IMR-90 (cell line): ENCODE data around the gene IL16.

ENCODE experiments used
- MAFK ChIP-seq: IDR thresholded peaks from 2 replicates; pipeline ENCODE4 v1.6.1; 2012; ENCODE audit warnings: low read depth, low read length, improper control_type of control experiment
- MAZ ChIP-seq: IDR thresholded peaks from 2 replicates; pipeline ENCODE4 v1.6.1; 2012; ENCODE audit warnings: low read depth, mild to moderate bottlenecking, low read length, improper control_type of control experiment, moderate library complexity, borderline replicate concordance
- NFE2L2 ChIP-seq: fragments of 150-350 bp; IDR thresholded peaks from 2 replicates; pipeline ENCODE4 v1.6.1; 2016; ENCODE audit warnings: low read depth, mild to moderate bottlenecking, low read length
- POLR2A ChIP-seq: IDR thresholded peaks from 2 replicates; pipeline ENCODE4 v1.6.1; 2012; ENCODE audit warnings: mild to moderate bottlenecking, low read depth, low read length
- RFX5 ChIP-seq: IDR thresholded peaks from 2 replicates; pipeline ENCODE4 v1.8.0; 2012; ENCODE audit warnings: low read depth, mild to moderate bottlenecking, low read length, moderate library complexity
- TF ChIP-seq, protein P1 (sequence below): conservative IDR thresholded peaks from 2 replicates; pipeline ENCODE4 v1.5.1; 2012; ENCODE audit warnings: mild to moderate bottlenecking, low read depth, low read length, improper control_type of control experiment

DNA sequence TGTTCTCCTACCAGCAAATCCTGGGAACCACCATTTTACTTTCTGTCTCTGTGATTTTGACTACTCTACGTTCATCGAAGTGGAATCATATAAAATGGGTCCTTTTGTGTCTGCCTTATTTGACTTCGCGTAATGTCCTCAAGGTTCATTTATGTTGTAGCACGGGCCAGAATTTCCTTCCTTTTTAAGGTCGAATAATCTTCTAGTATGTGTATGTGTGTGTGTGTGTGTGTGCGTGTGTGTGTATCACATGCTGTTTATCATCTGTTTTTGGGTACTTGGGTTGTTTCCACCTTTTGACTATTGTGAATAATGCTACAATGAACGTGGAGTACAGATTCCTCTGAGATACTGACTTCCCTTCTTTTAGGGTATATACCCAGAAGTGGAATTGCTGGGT is 91.9 kb downstream of the IL16 start:
- TF ChIP-seq, protein P1, sequence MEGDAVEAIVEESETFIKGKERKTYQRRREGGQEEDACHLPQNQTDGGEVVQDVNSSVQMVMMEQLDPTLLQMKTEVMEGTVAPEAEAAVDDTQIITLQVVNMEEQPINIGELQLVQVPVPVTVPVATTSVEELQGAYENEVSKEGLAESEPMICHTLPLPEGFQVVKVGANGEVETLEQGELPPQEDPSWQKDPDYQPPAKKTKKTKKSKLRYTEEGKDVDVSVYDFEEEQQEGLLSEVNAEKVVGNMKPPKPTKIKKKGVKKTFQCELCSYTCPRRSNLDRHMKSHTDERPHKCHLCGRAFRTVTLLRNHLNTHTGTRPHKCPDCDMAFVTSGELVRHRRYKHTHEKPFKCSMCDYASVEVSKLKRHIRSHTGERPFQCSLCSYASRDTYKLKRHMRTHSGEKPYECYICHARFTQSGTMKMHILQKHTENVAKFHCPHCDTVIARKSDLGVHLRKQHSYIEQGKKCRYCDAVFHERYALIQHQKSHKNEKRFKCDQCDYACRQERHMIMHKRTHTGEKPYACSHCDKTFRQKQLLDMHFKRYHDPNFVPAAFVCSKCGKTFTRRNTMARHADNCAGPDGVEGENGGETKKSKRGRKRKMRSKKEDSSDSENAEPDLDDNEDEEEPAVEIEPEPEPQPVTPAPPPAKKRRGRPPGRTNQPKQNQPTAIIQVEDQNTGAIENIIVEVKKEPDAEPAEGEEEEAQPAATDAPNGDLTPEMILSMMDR = no peak
- TF ChIP-seq RFX5 = no peak
- TF ChIP-seq MAZ = no peak
- TF ChIP-seq POLR2A = no peak
- TF ChIP-seq NFE2L2 = no peak
- no peak for TF ChIP-seq MAFK
